Osteoblast (primary cell): Measurements from ENCODE around the gene NDUFAF7. TPM values are rescaled to one million over a fixed set of nuclear protein-coding genes. Genes with fewer than 3 reads are reported as not detected.

Source experiments
- DNase-seq: peaks from one replicate; pipeline ENCODE4 v3.0.0; 2011; ENCODE audit warnings: low spot score, mixed read lengths; ENCODE audit not compliant: insufficient read length; ENCODE audit errors: missing footprints
- H2AFZ ChIP-seq: 2 replicates; pipeline ENCODE4 v1.6.0; 2011; ENCODE audit warnings: mild to moderate bottlenecking, low read length
- H3K27ac ChIP-seq: 2 replicates; pipeline ENCODE4 v1.5.1; 2011; ENCODE audit warnings: mild to moderate bottlenecking, low read depth, low read length, moderate library complexity
- H3K27me3 ChIP-seq: 2 replicates; pipeline ENCODE4 v1.6.0; 2012; ENCODE audit warnings: mild to moderate bottlenecking, control low read depth, inconsistent platforms, low read length, moderate library complexity; ENCODE audit not compliant: insufficient read depth
- H3K36me3 ChIP-seq: 2 replicates; pipeline ENCODE4 v1.5.1; 2011; ENCODE audit warnings: mild to moderate bottlenecking, low read length, control low read depth, moderate library complexity; ENCODE audit not compliant: insufficient read depth
- H3K4me1 ChIP-seq: 2 replicates; pipeline ENCODE4 v1.5.1; 2011; ENCODE audit warnings: mild to moderate bottlenecking, low read length, control low read depth, moderate library complexity; ENCODE audit not compliant: insufficient read depth
- H3K4me2 ChIP-seq: 2 replicates; pipeline ENCODE4 v1.6.0; 2011; ENCODE audit warnings: mild to moderate bottlenecking, low read length; ENCODE audit not compliant: insufficient read depth
- H3K4me3 ChIP-seq: fragments of 200-600 bp; sonication (generic); 3 replicates; pipeline ENCODE4 v1.5.1; 2012; ENCODE audit warnings: mild to moderate bottlenecking, low read length, inconsistent platforms; ENCODE audit not compliant: insufficient read depth
- H3K79me2 ChIP-seq: 2 replicates; pipeline ENCODE4 v1.6.0; 2012; ENCODE audit warnings: mild to moderate bottlenecking, low read length, control low read depth, inconsistent platforms; ENCODE audit not compliant: insufficient read depth
- H3K9me3 ChIP-seq: 2 replicates; pipeline ENCODE4 v1.5.1; 2011; ENCODE audit warnings: low read depth, low read length, control low read depth
- H4K20me1 ChIP-seq: 2 replicates; pipeline ENCODE4 v1.6.0; 2012; ENCODE audit warnings: mild to moderate bottlenecking, low read length, control low read depth; ENCODE audit not compliant: insufficient read depth
- CTCF ChIP-seq: IDR thresholded peaks from 2 replicates; pipeline ENCODE4 v1.5.1; 2011; ENCODE audit warnings: mild to moderate bottlenecking, low read depth, low read length, moderate library complexity; ENCODE audit errors: extremely low read depth
- total RNA-seq: library from RNA; depleted of rRNA; stranded (reverse); fragments of >200 nt; gene quantifications from 2 replicates; pipeline ENCODE4 v1.2.3, GENCODE V29; 2012

NDUFAF7 gene
- total RNA-seq, result 16.6 and 16.8 TPM in 2 replicates

GRCh38 chr2:37231241-37232130, at the start of gene NDUFAF7, which contains the start of gene CEBPZ:
Gene NDUFAF7, plus strand, starts transcription at chr2:37231658. Its CDS starts 48 bp downstream, at chr2:37231706.
Gene CEBPZ, minus strand, starts transcription at chr2:37231596. Its CDS starts 29 bp downstream, at chr2:37231567.
- Histone ChIP-seq H3K4me1 (peaks cover 20% of the 10 kb centered on the region), H2AFZ (peak within 1 kb of the TSS; percentile 94), H3K79me2 (peaks cover 87% of the 10 kb centered on the region), H3K36me3 (peaks cover 22% of the 10 kb centered on the region), H3K27me3 (no peaks in the 10 kb centered on the region), H3K4me3 (peak within 1 kb of the TSS; percentile 86), H4K20me1 (peaks cover 29% of the 10 kb centered on the region), H3K4me2 (peak within 1 kb of the TSS; percentile 86), H3K9me3 (no peaks in the 10 kb centered on the region), H3K27ac (peak within 1 kb of the TSS; percentile 98)
- TF ChIP-seq CTCF, result no peak
- DNase-seq, result peak; percentile 95

- Histone ChIP-seq H3K4me1 (no peaks in the 10 kb centered on the region), H3K9me3 (no peaks in the 10 kb centered on the region), H3K79me2 (no peaks in the 10 kb centered on the region), H3K4me3 (no peak overlapping the region), H3K27me3 (peaks cover 7% of the 10 kb centered on the region), H3K27ac (no peak overlapping the region), H3K36me3 (no peaks in the 10 kb centered on the region), H2AFZ (no peak overlapping the region), H4K20me1 (no peaks in the 10 kb centered on the region), H3K4me2 (peak overlapping the region; percentile 39)
- DNase-seq, result peak; percentile 85
- no peak for TF ChIP-seq CTCF
Measured at GRCh38 chr2:37181726-37182684, 49.5 kb upstream of the NDUFAF7 start.

- H3K27me3 ChIP-seq, result peaks cover 7% of the 10 kb centered on the region
- DNase-seq, result no peak
- H3K27ac ChIP-seq, result no peak within 1 kb of the TSS
- no peak for TF ChIP-seq CTCF
- no peaks in the 10 kb centered on the region for H3K9me3 ChIP-seq
- no peak within 1 kb of the TSS for H2AFZ ChIP-seq
- no peaks in the 10 kb centered on the region for H4K20me1 ChIP-seq
- no peaks in the 10 kb centered on the region for H3K79me2 ChIP-seq
- H3K4me2 ChIP-seq, result no peak within 1 kb of the TSS
- H3K36me3 ChIP-seq, result no peaks in the 10 kb centered on the region
- H3K4me1 ChIP-seq, result peaks cover 10% of the 10 kb centered on the region
- no peak within 1 kb of the TSS for H3K4me3 ChIP-seq
Measured at GRCh38 chr2:37188570-37188969, 42.9 kb upstream of the NDUFAF7 start, which contains the start of gene SULT6B1. Gene SULT6B1, minus strand, starts transcription at chr2:37188670. Its CDS starts 30 bp downstream, at chr2:37188640.
